HepG2 (cell line): Measurements from ENCODE around the gene PXT1. TPM values are rescaled to one million over a fixed set of nuclear protein-coding genes. Genes with fewer than 3 reads are reported as not detected.

ENCODE experiments used
- AKAP8 ChIP-seq: sonication (generic); formaldehyde crosslinking; IDR thresholded peaks from 2 replicates; pipeline ENCODE4 v1.5.1; 2020; ENCODE audit warnings: mild to moderate bottlenecking, missing genetic modification reagents
- CCDC6 ChIP-seq: sonication (generic); formaldehyde crosslinking; IDR thresholded peaks from 2 replicates; pipeline ENCODE4 v1.8.1; 2022; ENCODE audit warnings: mild to moderate bottlenecking, missing genetic modification reagents, moderate library complexity
- DNMT3B ChIP-seq: conservative IDR thresholded peaks from 2 replicates; pipeline ENCODE4 v1.6.1; 2016; ENCODE audit warnings: missing biosample characterization, control low read depth
- FOSL2 ChIP-seq: sonication (generic); formaldehyde crosslinking; IDR thresholded peaks from 2 replicates; pipeline ENCODE4 v1.4.0; 2020; ENCODE audit warnings: missing genetic modification reagents
- GATA4 ChIP-seq: sonication (generic); IDR thresholded peaks from 2 replicates; pipeline ENCODE4 v1.6.1; 2016; ENCODE audit warnings: antibody characterized with exemption, low read depth, borderline replicate concordance
- KDM2A ChIP-seq: sonication (generic); formaldehyde crosslinking; IDR thresholded peaks from 2 replicates; pipeline ENCODE4 v1.4.0; 2020; ENCODE audit warnings: low read depth, missing genetic modification reagents, borderline replicate concordance
- KDM3A ChIP-seq: IDR thresholded peaks from 2 replicates; pipeline ENCODE4 v1.6.1; 2018; ENCODE audit warnings: low read depth, missing compliant biosample characterization
- KLF12 ChIP-seq: sonication (generic); formaldehyde crosslinking; IDR thresholded peaks from 2 replicates; pipeline ENCODE4 v1.4.0; 2020; ENCODE audit warnings: missing genetic modification reagents, borderline replicate concordance
- MIER3 ChIP-seq: IDR thresholded peaks from 2 replicates; pipeline ENCODE4 v1.6.1; 2016; ENCODE audit warnings: missing compliant biosample characterization, borderline replicate concordance
- NBN ChIP-seq: fragments of 450-650 bp; conservative IDR thresholded peaks from 2 replicates; pipeline ENCODE4 v1.6.1; 2017
- NR2C2 ChIP-seq: sonication (generic); formaldehyde crosslinking; IDR thresholded peaks from 2 replicates; pipeline ENCODE4 v1.4.0; 2020; ENCODE audit warnings: missing genetic modification reagents, mild to moderate bottlenecking, moderate library complexity, borderline replicate concordance
- PHF8 ChIP-seq: sonication (generic); formaldehyde crosslinking; IDR thresholded peaks from 2 replicates; pipeline ENCODE4 v1.5.0; 2020; ENCODE audit warnings: missing genetic modification reagents
- RCOR2 ChIP-seq: IDR thresholded peaks from 2 replicates; pipeline ENCODE4 v1.6.1; 2016; ENCODE audit warnings: missing biosample characterization, missing genetic modification reagents
- TOE1 ChIP-seq: sonication (generic); formaldehyde crosslinking; IDR thresholded peaks from 2 replicates; pipeline ENCODE4 v1.4.0; 2020; ENCODE audit warnings: mild to moderate bottlenecking, missing genetic modification reagents
- ZFX ChIP-seq: sonication (generic); formaldehyde crosslinking; IDR thresholded peaks from 2 replicates; pipeline ENCODE4 v1.4.0; 2020; ENCODE audit warnings: mild to moderate bottlenecking, low read depth, missing genetic modification reagents, moderate library complexity
- ZNF160 ChIP-seq: sonication (generic); formaldehyde crosslinking; IDR thresholded peaks from 2 replicates; pipeline ENCODE4 v1.8.0; 2022; ENCODE audit warnings: mild to moderate bottlenecking, inconsistent platforms, missing genetic modification reagents
- ZNF572 ChIP-seq: sonication (generic); formaldehyde crosslinking; IDR thresholded peaks from 2 replicates; pipeline ENCODE4 v1.5.1; 2020; ENCODE audit warnings: mild to moderate bottlenecking, missing genetic modification reagents
- ZSCAN25 ChIP-seq: sonication (generic); formaldehyde crosslinking; IDR thresholded peaks from 2 replicates; pipeline ENCODE4 v1.8.0; 2022; ENCODE audit warnings: mild to moderate bottlenecking, missing genetic modification reagents
- polyA plus RNA-seq, 8 experiments: library from polyadenylated mRNA; depleted of rRNA in 3 of 8; stranded (reverse) in 7 of 8; unstranded in 1 of 8; fragments of >200 nt; fragmentation: Illumina TruSeq in 4 of 8; extraction: Trizol in 4 of 8; gene quantifications; 2 replicates each; pipeline versions ENCODE4 v1.2.1 to v1.2.3, GENCODE V29; 2011 to 2016; ENCODE audit warnings: low read depth in 4 of 8, missing spikeins in 1 of 8, mixed read lengths in 1 of 8; ENCODE audit not compliant: insufficient read depth in 1 of 8
- total RNA-seq, 5 experiments: library from RNA; depleted of rRNA; stranded (reverse); fragments of >200 nt; fragmentation: Illumina TruSeq; extraction: Trizol; gene quantifications; 2 replicates each; pipeline ENCODE4 v1.2.3, GENCODE V29; 2016; ENCODE audit warnings: low read depth in 1 of 5
- TF ChIP-seq, protein P1 (sequence below), 2 experiments: IDR thresholded peaks; 2 replicates each; pipeline ENCODE4 v1.6.1; 2011 to 2012; ENCODE audit warnings: low read length in 2 of 2, borderline replicate concordance in 1 of 2, low read depth in 1 of 2, mild to moderate bottlenecking in 1 of 2, moderate library complexity in 1 of 2
- TF ChIP-seq, protein P2 (sequence below): sonication (generic); formaldehyde crosslinking; IDR thresholded peaks from 2 replicates; pipeline ENCODE4 v1.4.0; 2020; ENCODE audit warnings: missing genetic modification reagents, borderline replicate concordance
- TF ChIP-seq, protein P3 (sequence below): sonication (generic); formaldehyde crosslinking; IDR thresholded peaks from 2 replicates; pipeline ENCODE4 v1.8.1; 2022; ENCODE audit warnings: mild to moderate bottlenecking, missing genetic modification reagents
- TF ChIP-seq, protein P4 (sequence below): sonication (generic); formaldehyde crosslinking; IDR thresholded peaks from 2 replicates; pipeline ENCODE4 v1.8.1; 2023; ENCODE audit warnings: mild to moderate bottlenecking, moderate library complexity, missing genetic modification reagents
- TF ChIP-seq, protein P5 (sequence below): sonication (generic); formaldehyde crosslinking; IDR thresholded peaks from 2 replicates; pipeline ENCODE4 v1.8.0; 2022; ENCODE audit warnings: missing genetic modification reagents, low read depth, mild to moderate bottlenecking, borderline replicate concordance

PXT1 gene
- total and polyA plus RNA-seq, 2 of the 13 experiments (the other 11 are each of a cell fraction or from before 2014, with no cell fraction given), result 0.04 TPM; not detected in 1

DNA sequence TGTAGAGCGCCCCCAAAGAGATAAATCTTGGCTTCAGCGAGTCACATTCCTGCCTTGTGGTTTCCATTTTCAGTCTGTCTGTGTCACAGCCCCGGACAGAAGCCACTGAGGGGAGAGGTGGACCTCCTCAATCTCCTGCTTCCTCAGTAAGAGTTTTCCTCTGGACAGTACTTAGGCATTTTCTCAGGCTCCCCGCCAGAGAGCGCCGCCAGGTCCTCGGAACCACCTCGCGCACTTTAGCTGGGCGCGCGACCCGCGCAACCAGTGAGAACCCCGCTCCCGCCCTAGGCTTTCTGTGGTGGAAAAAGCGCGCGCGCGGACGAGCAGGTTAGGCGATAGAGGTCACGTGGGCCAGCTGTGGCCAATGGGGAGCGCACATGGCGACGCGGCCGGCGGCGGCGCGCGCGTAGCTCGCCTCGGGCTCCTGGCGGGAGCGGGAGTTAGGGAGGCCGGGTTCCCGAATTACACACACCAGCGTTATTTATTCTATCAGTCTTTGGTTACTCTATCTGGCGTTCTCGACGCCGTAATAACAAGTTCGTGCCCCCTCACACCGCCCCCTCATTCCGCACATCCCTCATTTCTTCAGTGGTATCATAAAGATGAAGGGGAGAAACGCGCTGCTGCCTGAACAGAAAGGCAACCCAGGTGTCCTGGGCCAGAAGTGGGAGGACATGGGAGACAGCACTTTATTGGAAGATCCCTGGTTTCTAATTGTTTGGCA, 19.4 kb downstream of the PXT1 start (continued):
- TF ChIP-seq, protein P1, sequence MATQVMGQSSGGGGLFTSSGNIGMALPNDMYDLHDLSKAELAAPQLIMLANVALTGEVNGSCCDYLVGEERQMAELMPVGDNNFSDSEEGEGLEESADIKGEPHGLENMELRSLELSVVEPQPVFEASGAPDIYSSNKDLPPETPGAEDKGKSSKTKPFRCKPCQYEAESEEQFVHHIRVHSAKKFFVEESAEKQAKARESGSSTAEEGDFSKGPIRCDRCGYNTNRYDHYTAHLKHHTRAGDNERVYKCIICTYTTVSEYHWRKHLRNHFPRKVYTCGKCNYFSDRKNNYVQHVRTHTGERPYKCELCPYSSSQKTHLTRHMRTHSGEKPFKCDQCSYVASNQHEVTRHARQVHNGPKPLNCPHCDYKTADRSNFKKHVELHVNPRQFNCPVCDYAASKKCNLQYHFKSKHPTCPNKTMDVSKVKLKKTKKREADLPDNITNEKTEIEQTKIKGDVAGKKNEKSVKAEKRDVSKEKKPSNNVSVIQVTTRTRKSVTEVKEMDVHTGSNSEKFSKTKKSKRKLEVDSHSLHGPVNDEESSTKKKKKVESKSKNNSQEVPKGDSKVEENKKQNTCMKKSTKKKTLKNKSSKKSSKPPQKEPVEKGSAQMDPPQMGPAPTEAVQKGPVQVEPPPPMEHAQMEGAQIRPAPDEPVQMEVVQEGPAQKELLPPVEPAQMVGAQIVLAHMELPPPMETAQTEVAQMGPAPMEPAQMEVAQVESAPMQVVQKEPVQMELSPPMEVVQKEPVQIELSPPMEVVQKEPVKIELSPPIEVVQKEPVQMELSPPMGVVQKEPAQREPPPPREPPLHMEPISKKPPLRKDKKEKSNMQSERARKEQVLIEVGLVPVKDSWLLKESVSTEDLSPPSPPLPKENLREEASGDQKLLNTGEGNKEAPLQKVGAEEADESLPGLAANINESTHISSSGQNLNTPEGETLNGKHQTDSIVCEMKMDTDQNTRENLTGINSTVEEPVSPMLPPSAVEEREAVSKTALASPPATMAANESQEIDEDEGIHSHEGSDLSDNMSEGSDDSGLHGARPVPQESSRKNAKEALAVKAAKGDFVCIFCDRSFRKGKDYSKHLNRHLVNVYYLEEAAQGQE (IDR thresholded peaks at IDR 0.05; ENCODE audit: borderline replicate concordance in 1 of 2, low read depth in 1 of 2, low read length in 2 of 2), result no peak
- peak; percentile 95 for TF ChIP-seq KDM2A
- no peak for TF ChIP-seq AKAP8 (CRISPR knock-in tag)
- peak; percentile 74 for TF ChIP-seq CCDC6 (CRISPR knock-in tag)
- TF ChIP-seq, protein P2, sequence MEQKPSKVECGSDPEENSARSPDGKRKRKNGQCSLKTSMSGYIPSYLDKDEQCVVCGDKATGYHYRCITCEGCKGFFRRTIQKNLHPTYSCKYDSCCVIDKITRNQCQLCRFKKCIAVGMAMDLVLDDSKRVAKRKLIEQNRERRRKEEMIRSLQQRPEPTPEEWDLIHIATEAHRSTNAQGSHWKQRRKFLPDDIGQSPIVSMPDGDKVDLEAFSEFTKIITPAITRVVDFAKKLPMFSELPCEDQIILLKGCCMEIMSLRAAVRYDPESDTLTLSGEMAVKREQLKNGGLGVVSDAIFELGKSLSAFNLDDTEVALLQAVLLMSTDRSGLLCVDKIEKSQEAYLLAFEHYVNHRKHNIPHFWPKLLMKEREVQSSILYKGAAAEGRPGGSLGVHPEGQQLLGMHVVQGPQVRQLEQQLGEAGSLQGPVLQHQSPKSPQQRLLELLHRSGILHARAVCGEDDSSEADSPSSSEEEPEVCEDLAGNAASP (CRISPR knock-in tag), result peak; percentile 74
- TF ChIP-seq, protein P3, sequence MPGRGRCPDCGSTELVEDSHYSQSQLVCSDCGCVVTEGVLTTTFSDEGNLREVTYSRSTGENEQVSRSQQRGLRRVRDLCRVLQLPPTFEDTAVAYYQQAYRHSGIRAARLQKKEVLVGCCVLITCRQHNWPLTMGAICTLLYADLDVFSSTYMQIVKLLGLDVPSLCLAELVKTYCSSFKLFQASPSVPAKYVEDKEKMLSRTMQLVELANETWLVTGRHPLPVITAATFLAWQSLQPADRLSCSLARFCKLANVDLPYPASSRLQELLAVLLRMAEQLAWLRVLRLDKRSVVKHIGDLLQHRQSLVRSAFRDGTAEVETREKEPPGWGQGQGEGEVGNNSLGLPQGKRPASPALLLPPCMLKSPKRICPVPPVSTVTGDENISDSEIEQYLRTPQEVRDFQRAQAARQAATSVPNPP, result peak; percentile 87
- TF ChIP-seq ZFX (CRISPR knock-in tag), result peak; percentile 72
- peak; percentile 86 for TF ChIP-seq RCOR2 (CRISPR knock-in tag)
- TF ChIP-seq ZSCAN25 (CRISPR knock-in tag), result no peak
- peak; percentile 70 for TF ChIP-seq FOSL2 (CRISPR knock-in tag)
- TF ChIP-seq PHF8 (CRISPR knock-in tag), result peak; percentile 74
- TF ChIP-seq ZNF160 (CRISPR knock-in tag), result peak; percentile 88
- TF ChIP-seq DNMT3B (CRISPR knock-in tag), result 0 out of 2 replicates have a peak, but pooled peaks have one; percentile 16
- no peak for TF ChIP-seq KLF12 (CRISPR knock-in tag)
- no peak for TF ChIP-seq ZNF572 (CRISPR knock-in tag)
- TF ChIP-seq, protein P4, sequence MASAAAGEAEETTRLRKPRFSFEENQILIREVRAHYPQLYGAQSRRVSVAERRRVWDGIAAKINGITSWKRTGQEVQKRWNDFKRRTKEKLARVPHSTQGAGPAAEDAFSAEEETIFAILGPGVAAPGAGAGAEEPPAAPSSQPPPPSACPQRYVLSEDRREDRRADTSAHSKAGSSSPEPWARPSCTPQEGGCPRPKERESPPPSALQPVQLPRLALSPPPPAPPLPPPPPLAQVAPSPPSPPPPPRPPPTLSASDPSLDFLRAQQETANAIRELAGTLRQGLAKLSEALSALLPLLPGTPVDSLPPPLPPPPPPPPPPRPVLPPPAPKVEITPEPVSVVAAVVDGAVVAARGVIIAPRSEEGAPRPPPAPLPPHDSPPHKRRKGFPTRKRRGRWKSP, result peak; percentile 98
- 0 out of 2 replicates have a peak, but pooled peaks have one; percentile 28 for TF ChIP-seq TOE1 (CRISPR knock-in tag)
- TF ChIP-seq GATA4, result no peak
- TF ChIP-seq NBN, result no peak
- peak; percentile 89; the same call in 1 of the 2 replicates for TF ChIP-seq KDM3A (CRISPR knock-in tag)
- peak; percentile 49; the same call in 1 of the 2 replicates for TF ChIP-seq MIER3 (CRISPR knock-in tag)
- TF ChIP-seq, protein P5, sequence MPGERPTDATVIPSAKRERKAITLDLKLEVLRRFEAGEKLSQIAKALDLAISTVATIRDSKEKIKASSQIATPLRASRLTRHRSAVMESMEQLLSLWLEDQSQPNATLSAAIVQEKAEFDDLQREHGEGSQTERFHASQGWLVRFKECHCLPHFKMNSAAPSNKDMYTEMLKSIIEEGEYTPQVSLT, result no peak; the same call in 1 of the 2 replicates
- no peak for TF ChIP-seq NR2C2 (CRISPR knock-in tag)
